ENCODE results near the gene ZNF585A. TPM values are rescaled to one million over a fixed set of nuclear protein-coding genes. Genes with fewer than 3 reads are reported as not detected.
"Not testable (repeated sequence)": the region's sequence is repeated elsewhere in the genome, so short reads cannot be mapped to it uniquely, and the experiment has no call there.

Gene ZNF585A
- total RNA-seq, 1 donor from 2014 or later: 6.1 TPM

DNA sequence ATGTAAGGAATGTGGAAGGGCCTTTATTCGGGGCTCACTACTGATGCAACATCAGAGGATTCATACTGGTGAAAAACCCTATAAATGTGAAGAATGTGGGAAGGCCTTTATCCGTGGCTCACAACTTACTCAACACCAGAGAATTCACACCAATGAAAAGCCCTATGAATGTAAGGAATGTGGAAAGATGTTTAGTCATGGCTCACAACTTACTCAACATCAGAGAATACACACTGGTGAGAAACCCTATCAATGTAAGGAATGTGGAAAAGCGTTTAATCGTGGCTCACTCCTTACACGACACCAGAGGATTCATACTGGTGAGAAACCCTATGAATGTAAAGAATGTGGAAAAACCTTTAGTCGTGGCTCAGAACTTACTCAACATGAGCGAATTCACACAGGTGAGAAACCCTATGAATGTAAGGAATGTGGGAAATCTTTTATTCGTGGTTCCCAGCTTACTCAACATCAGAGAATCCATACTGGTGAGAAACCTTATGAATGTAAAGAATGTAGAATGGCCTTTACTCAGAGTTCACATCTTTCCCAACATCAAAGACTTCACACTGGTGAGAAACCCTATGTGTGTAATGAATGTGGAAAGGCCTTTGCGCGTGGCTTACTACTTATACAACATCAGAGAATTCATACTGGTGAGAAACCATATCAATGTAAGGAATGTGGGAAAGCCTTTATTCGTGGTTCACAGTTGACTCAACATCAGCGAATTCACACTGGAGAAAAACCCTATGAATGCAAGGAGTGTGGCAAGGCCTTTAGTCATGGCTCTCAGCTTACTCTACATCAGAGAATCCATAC, 44.3 kb downstream of the ZNF585A start:
- no peak for TF ChIP-seq CTCF (conservative IDR thresholded peaks at IDR 0.05; ENCODE audit: low read depth, low read length)
- DNase-seq (ENCODE audit: low read depth): no peak
- H3K4me3 ChIP-seq (ENCODE audit: low read depth, low read length): no peak overlapping the region

GRCh38 chr19:37122093-37122492, 50.4 kb downstream of the ZNF585A start:
- DNase-seq (ENCODE audit: low read depth); H3K4me3 ChIP-seq (ENCODE audit: low read depth, low read length): not testable (repeated sequence)

- TF ChIP-seq CTCF (conservative IDR thresholded peaks at IDR 0.05; ENCODE audit: low read depth, low read length): peak; percentile 28
- no peak for DNase-seq (ENCODE audit: low read depth)
- H3K4me3 ChIP-seq (ENCODE audit: low read depth, low read length): no peak overlapping the region
These were observed 58.5 kb downstream of the ZNF585A start for GRCh38 chr19:37114001-37114400.

GRCh38 chr19:37111753-37112152, 60.7 kb downstream of the ZNF585A start:
- not testable (repeated sequence) for H3K4me3 ChIP-seq (ENCODE audit: low read depth, low read length); DNase-seq (ENCODE audit: low read depth)
- peak; percentile 16 for TF ChIP-seq CTCF (conservative IDR thresholded peaks at IDR 0.05; ENCODE audit: low read depth, low read length)

GRCh38 chr19:37104135-37104534, 68.4 kb downstream of the ZNF585A start:
- not testable (repeated sequence) for H3K4me3 ChIP-seq (ENCODE audit: low read depth, low read length); DNase-seq (ENCODE audit: low read depth)

- DNase-seq (ENCODE audit: low read depth): no peak
- H3K4me3 ChIP-seq (ENCODE audit: low read depth, low read length): no peak overlapping the region
- no peak for TF ChIP-seq CTCF (conservative IDR thresholded peaks at IDR 0.05; ENCODE audit: low read depth, low read length)
These were observed 73.9 kb downstream of the ZNF585A start for GRCh38 chr19:37098570-37098969.

DNA sequence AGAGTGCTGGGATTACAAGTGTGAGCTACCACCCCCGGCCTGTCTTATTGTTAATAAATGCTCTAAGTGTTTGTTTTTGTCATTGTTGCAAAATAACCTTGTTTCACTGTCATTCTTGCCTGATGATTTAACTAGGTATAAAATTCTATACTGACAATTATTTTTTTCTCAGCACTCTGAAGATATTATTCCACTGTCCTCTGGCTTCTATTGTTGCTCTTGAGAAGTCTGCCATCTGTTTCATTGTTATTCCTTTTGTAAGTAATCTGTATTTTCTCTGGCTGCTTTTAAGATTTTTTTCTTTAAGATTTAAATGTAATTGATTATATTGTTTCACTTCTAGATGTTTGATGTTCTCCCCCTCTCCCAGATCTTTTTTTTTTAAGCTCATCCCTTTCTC, 76.6 kb downstream of the ZNF585A start:
- no peak for TF ChIP-seq CTCF (conservative IDR thresholded peaks at IDR 0.05; ENCODE audit: low read depth, low read length)
- DNase-seq (ENCODE audit: low read depth): no peak
- H3K4me3 ChIP-seq (ENCODE audit: low read depth, low read length): no peak overlapping the region

Other genes starting within 250 kb of the ZNF585A start
- gene ZNF420, start 94.3 kb downstream of the ZNF585A start, total RNA-seq: 1.7 and 6.1 TPM in 2 replicates
- gene ZNF585B, start 37.8 kb upstream of the ZNF585A start, total RNA-seq: 3.3 and 4.3 TPM in 2 replicates
- gene ZNF383, start 45.5 kb upstream of the ZNF585A start, total RNA-seq: 1.9 and 3.2 TPM in 2 replicates
- gene ZNF527, start 198.4 kb upstream of the ZNF585A start, total RNA-seq: 1.9 and 4.4 TPM in 2 replicates

Measured in epithelial cell of proximal tubule (primary cell).